Measurements from ENCODE around the gene ACAA2.

ACAA2 gene

DNA sequence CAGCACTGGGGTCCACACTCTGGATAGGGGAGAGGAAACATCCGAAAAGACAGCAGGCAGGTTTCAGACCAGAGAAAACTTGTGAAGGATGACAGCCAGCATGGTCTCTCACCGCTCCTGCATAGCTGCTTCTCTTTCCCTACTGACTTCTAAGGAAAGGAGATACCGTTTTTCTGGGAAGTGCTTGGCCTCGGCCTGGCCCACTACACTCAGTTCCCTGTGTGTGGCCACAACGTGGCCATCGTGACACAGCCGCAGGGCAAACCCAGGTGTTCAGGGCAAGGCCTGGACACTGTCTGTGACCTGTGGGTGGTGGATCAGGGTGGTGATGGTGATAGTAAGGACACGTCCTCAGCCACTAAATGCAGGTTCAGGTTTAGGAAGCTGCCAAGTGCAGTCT, 34.2 kb upstream of the ACAA2 start:
- Histone ChIP-seq H3K79me2 (ENCODE audit: control insufficient read depth, low read length) (no peaks in the 10 kb centered on the region), H3K4me2 (ENCODE audit: low read length) (no peak overlapping the region), H3K27me3 (ENCODE audit: control insufficient read depth, low read length) (no peaks in the 10 kb centered on the region), H3K9me2 (replicated peaks; ENCODE audit: control insufficient read depth, low read length) (no peaks in the 10 kb centered on the region), H3K4me1 (ENCODE audit: control insufficient read depth, low read length) (no peaks in the 10 kb centered on the region), H3F3A (ENCODE audit: control insufficient read depth, insufficient read depth) (no peaks in the 10 kb centered on the region), H3K27ac (ENCODE audit: low read depth, low read length) (no peak overlapping the region), H4K20me1 (ENCODE audit: control insufficient read depth, insufficient read depth, low read depth, low read length) (no peaks in the 10 kb centered on the region), H3K4me3 (ENCODE audit: low read length) (no peak overlapping the region), H3K36me3 (ENCODE audit: control insufficient read depth, low read length) (no peaks in the 10 kb centered on the region), H3K9me3 (ENCODE audit: control insufficient read depth, insufficient read depth, low read length) (no peaks in the 10 kb centered on the region)
- no peak for TF ChIP-seq EZH2phosphoT487 (IDR thresholded peaks at IDR 0.05; ENCODE audit: borderline replicate concordance, low read length)
- TF ChIP-seq, protein P1, sequence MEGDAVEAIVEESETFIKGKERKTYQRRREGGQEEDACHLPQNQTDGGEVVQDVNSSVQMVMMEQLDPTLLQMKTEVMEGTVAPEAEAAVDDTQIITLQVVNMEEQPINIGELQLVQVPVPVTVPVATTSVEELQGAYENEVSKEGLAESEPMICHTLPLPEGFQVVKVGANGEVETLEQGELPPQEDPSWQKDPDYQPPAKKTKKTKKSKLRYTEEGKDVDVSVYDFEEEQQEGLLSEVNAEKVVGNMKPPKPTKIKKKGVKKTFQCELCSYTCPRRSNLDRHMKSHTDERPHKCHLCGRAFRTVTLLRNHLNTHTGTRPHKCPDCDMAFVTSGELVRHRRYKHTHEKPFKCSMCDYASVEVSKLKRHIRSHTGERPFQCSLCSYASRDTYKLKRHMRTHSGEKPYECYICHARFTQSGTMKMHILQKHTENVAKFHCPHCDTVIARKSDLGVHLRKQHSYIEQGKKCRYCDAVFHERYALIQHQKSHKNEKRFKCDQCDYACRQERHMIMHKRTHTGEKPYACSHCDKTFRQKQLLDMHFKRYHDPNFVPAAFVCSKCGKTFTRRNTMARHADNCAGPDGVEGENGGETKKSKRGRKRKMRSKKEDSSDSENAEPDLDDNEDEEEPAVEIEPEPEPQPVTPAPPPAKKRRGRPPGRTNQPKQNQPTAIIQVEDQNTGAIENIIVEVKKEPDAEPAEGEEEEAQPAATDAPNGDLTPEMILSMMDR (IDR thresholded peaks at IDR 0.05; ENCODE audit: low read depth, low read length, poor library complexity, severe bottlenecking) = no peak

DNA sequence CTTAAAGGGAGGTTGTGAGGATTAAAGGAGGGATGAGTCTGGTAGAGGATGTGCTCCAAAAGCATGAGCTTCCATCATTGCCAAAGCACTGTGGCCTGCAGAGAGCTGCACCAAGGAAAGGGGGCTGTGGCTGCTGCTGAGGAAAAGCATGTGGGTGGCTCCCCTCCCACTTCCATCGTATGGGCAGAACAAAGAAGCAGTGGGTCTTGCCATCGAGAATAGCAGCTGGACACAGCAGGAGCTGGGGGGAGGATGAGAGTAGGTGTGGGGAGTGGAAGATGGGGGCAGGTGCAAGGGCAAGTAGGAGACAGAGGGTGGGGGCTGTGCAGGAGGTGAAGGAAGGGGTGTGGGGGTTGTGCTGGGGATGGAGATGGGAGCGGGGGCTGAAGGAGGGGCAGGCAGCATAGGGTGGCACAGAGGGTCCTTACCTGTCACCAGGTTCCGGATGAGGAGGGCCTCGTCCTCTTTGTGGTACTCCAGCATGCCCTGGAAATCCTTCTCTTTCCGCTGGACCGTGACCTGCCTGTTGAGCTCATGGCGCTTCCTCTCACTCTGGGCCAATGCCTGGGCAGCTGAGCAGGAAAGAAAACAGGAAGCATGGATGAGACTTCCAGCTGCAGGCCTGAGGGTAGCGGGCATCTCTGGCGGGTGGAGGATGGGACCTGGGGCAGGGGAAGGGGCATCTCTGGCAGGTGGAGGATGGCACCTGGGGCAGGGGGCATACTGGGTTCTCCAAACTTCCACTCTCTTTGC, 33.6 kb upstream of the ACAA2 start:
- H3K4me3 ChIP-seq (ENCODE audit: low read length) = no peak overlapping the region
- no peaks in the 10 kb centered on the region for H3K36me3 ChIP-seq (ENCODE audit: control insufficient read depth, low read length)
- H3K27ac ChIP-seq (ENCODE audit: low read depth, low read length) = no peak overlapping the region
- H3K27me3 ChIP-seq (ENCODE audit: control insufficient read depth, low read length) = no peaks in the 10 kb centered on the region
- H3K9me3 ChIP-seq (ENCODE audit: control insufficient read depth, insufficient read depth, low read length) = no peaks in the 10 kb centered on the region
- TF ChIP-seq, protein P1 (IDR thresholded peaks at IDR 0.05; ENCODE audit: low read depth, low read length, poor library complexity, severe bottlenecking) = no peak
- TF ChIP-seq EZH2phosphoT487 (IDR thresholded peaks at IDR 0.05; ENCODE audit: borderline replicate concordance, low read length) = no peak
- no peak overlapping the region for H3K4me2 ChIP-seq (ENCODE audit: low read length)
- no peaks in the 10 kb centered on the region for H4K20me1 ChIP-seq (ENCODE audit: control insufficient read depth, insufficient read depth, low read depth, low read length)
- no peaks in the 10 kb centered on the region for H3K79me2 ChIP-seq (ENCODE audit: control insufficient read depth, low read length)
- no peaks in the 10 kb centered on the region for H3K4me1 ChIP-seq (ENCODE audit: control insufficient read depth, low read length)
- no peaks in the 10 kb centered on the region for H3F3A ChIP-seq (ENCODE audit: control insufficient read depth, insufficient read depth)
- H3K9me2 ChIP-seq (replicated peaks; ENCODE audit: control insufficient read depth, low read length) = no peaks in the 10 kb centered on the region

DNA sequence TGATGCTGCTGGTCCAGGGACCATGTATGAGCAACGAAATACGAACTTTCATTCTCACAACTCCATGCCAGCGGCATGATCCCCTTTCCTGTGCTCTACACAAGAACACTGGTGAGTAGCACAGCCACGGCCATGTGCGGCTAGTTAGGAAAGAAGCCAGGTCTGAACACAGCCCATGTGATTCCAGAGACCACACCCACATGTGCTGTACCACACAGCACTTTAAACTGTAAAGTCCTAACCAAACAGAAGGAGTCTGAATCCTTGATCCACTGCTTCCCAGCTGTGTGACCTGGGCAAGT, 33.0 kb upstream of the ACAA2 start:
- TF ChIP-seq, protein P1 (IDR thresholded peaks at IDR 0.05; ENCODE audit: low read depth, low read length, poor library complexity, severe bottlenecking) = no peak
- TF ChIP-seq EZH2phosphoT487 (IDR thresholded peaks at IDR 0.05; ENCODE audit: borderline replicate concordance, low read length) = no peak
- Histone ChIP-seq H3K9me2 (replicated peaks; ENCODE audit: control insufficient read depth, low read length) (no peaks in the 10 kb centered on the region), H3K4me2 (ENCODE audit: low read length) (no peak overlapping the region)

More for the DNA sequence above, 33.0 kb upstream of the ACAA2 start:
- Histone ChIP-seq H3K27ac (ENCODE audit: low read depth, low read length) (no peak overlapping the region), H3K27me3 (ENCODE audit: control insufficient read depth, low read length) (no peaks in the 10 kb centered on the region), H3K4me3 (ENCODE audit: low read length) (no peak overlapping the region), H3K4me1 (ENCODE audit: control insufficient read depth, low read length) (no peaks in the 10 kb centered on the region), H3K36me3 (ENCODE audit: control insufficient read depth, low read length) (no peaks in the 10 kb centered on the region), H4K20me1 (ENCODE audit: control insufficient read depth, insufficient read depth, low read depth, low read length) (no peaks in the 10 kb centered on the region), H3F3A (ENCODE audit: control insufficient read depth, insufficient read depth) (no peaks in the 10 kb centered on the region), H3K79me2 (ENCODE audit: control insufficient read depth, low read length) (no peaks in the 10 kb centered on the region), H3K9me3 (ENCODE audit: control insufficient read depth, insufficient read depth, low read length) (no peaks in the 10 kb centered on the region)
